K562 (cell line): ENCODE measurements around the gene PIP5K1B. TPM values are rescaled to one million over a fixed set of nuclear protein-coding genes. Genes with fewer than 3 reads are reported as not detected.

ENCODE experiments used
- ATAC-seq: fragments of 200-7000 bp; cut with Tn5 transposase; 3 replicates; pipeline ENCODE4 v1.9.1; 2020; ENCODE audit warnings: moderate library complexity
- BruUV-seq: library from RNA; stranded (reverse); fragments of 400-500 nt; replicated peaks from 2 replicates; lab custom pipeline; 2021; lab: Mats Ljungman, UMichigan
- CTCF ChIA-PET: fragments of 300-600 bp; formaldehyde crosslinking; extraction: SDS; loops from one replicate; lab custom pipeline; 2021; ENCODE audit warnings: low intra/inter-chr PET ratio; lab: Yijun Ruan, JAX
- POLR2A ChIA-PET: fragments of 300-600, 350-650 bp; sonication (Branson Sonifier 250); formaldehyde crosslinking; extraction: SDS; loops from one replicate; lab custom pipeline; 2021; ENCODE audit warnings: antibody characterized with exemption, inconsistent platforms; lab: Yijun Ruan, JAX
- DNase-seq, 4 experiments: peaks; one replicate each; pipeline versions ENCODE4 v3.0.0 to v3.0.0-alpha.2; 2011 to 2018; ENCODE audit warnings: low spot score in 3 of 4, mixed read lengths in 3 of 4; ENCODE audit errors: extremely low read depth in 1 of 4
- FAIRE-seq: peaks from 2 replicates; lab custom pipeline; 2011; peaks lifted over from hg19 to GRCh38; lab: Jason Lieb, UNC
- H2AFZ ChIP-seq: 2 replicates; pipeline ENCODE4 v1.6.0; 2011; ENCODE audit warnings: low read depth, low read length, control low read depth, inconsistent platforms
- H3K27ac ChIP-seq: fragments of 200-600 bp; 3 replicates; pipeline ENCODE4 v1.8.0; 2011; ENCODE audit warnings: low read depth, mild to moderate bottlenecking, control low read depth, inconsistent platforms, low read length, moderate library complexity, mixed read lengths; ENCODE audit errors: extremely low read depth
- H3K27me3 ChIP-seq, 2 experiments: fragments of 300-600 bp in 1 of 2; 2 replicates in 1 of 2; 3 replicates in 1 of 2; pipeline versions ENCODE4 v1.6.0 to v1.8.0; 2011; ENCODE audit warnings: inconsistent platforms in 2 of 2, low read length in 2 of 2, mild to moderate bottlenecking in 1 of 2, mixed read lengths in 1 of 2, moderate library complexity in 1 of 2; ENCODE audit not compliant: control insufficient read depth in 2 of 2, insufficient read depth in 2 of 2
- H3K36me3 ChIP-seq: fragments of 300-600 bp; 3 replicates; pipeline ENCODE4 v1.8.0; 2011; ENCODE audit warnings: mild to moderate bottlenecking, low read length, inconsistent platforms; ENCODE audit not compliant: control insufficient read depth, insufficient read depth
- H3K4me1 ChIP-seq, 2 experiments: fragments of 200-600 bp in 1 of 2; replicated peaks in 1 of 2; 2 replicates in 1 of 2; 3 replicates in 1 of 2; pipeline versions ENCODE4 v1.5.1 to v1.8.0; 2011; ENCODE audit warnings: inconsistent platforms in 2 of 2, low read length in 2 of 2, mild to moderate bottlenecking in 1 of 2, mixed read lengths in 1 of 2, moderate library complexity in 1 of 2; ENCODE audit not compliant: control insufficient read depth in 2 of 2, insufficient read depth in 2 of 2
- H3K4me2 ChIP-seq: 2 replicates; pipeline ENCODE4 v1.6.1; 2011; ENCODE audit warnings: low read length, control low read depth, inconsistent platforms, mixed read lengths; ENCODE audit not compliant: insufficient read depth
- H3K4me3 ChIP-seq: fragments of 200-600 bp; sonication (generic), shearing (Covaris generic); 2 replicates; pipeline ENCODE4 v1.5.1; 2016; ENCODE audit warnings: control low read depth, inconsistent platforms
- H3K79me2 ChIP-seq: fragments of 200-600 bp; 3 replicates; pipeline ENCODE4 v1.8.0; 2011; ENCODE audit warnings: low read length, inconsistent platforms; ENCODE audit not compliant: control insufficient read depth, insufficient read depth
- H3K9ac ChIP-seq, 2 experiments: 2 replicates each; pipeline versions ENCODE4 v1.6.0 to v1.6.1; 2011; ENCODE audit warnings: low read depth in 2 of 2, low read length in 2 of 2, control low read depth in 1 of 2, inconsistent platforms in 1 of 2, mild to moderate bottlenecking in 1 of 2, mixed read lengths in 1 of 2; ENCODE audit not compliant: insufficient read depth in 1 of 2
- H3K9me1 ChIP-seq: one replicate; pipeline ENCODE4 v1.6.0; 2011; ENCODE audit warnings: inconsistent platforms, mild to moderate bottlenecking, low read length, moderate library complexity; ENCODE audit not compliant: control insufficient read depth, insufficient read depth
- H3K9me3 ChIP-seq: replicated peaks from 2 replicates; pipeline ENCODE4 v1.5.1; 2011; ENCODE audit warnings: low read depth, low read length, inconsistent platforms; ENCODE audit not compliant: control insufficient read depth, insufficient read depth
- H4K20me1 ChIP-seq: replicated peaks from 2 replicates; pipeline ENCODE4 v1.6.1; 2011; ENCODE audit warnings: low read length, inconsistent platforms, mixed read lengths; ENCODE audit not compliant: control insufficient read depth, insufficient read depth
- BDP1 ChIP-seq: IDR thresholded peaks from 3 replicates; pipeline ENCODE4 v1.6.1; 2011; ENCODE audit not compliant: insufficient read length, insufficient read depth
- BRD4 ChIP-seq: fragments of 200-600 bp; sonication (generic); IDR thresholded peaks from 2 replicates; pipeline ENCODE4 v1.6.1; 2017; ENCODE audit warnings: inconsistent platforms
- CBFA2T2 ChIP-seq: fragments of 450-650 bp; conservative IDR thresholded peaks from 2 replicates; pipeline ENCODE4 v1.6.1; 2017; ENCODE audit warnings: mild to moderate bottlenecking
- ERF ChIP-seq: fragments of 450-650 bp; formaldehyde crosslinking; IDR thresholded peaks from 2 replicates; pipeline ENCODE4 v1.4.0; 2020; ENCODE audit warnings: mild to moderate bottlenecking, mixed read lengths
- GTF2F1 ChIP-seq: IDR thresholded peaks from 2 replicates; pipeline ENCODE4 v1.6.1; 2011; ENCODE audit warnings: low read depth, low read length, improper control_type of control experiment
- HDAC2 ChIP-seq: fragments of 450-650 bp; IDR thresholded peaks from 2 replicates; pipeline ENCODE4 v1.6.1; 2016; ENCODE audit warnings: mild to moderate bottlenecking
- HOXB6 ChIP-seq: fragments of 250-450 bp; sonication (Bioruptor Pico); IDR thresholded peaks from 2 replicates; pipeline ENCODE4 v1.5.1; 2022; ENCODE audit warnings: mild to moderate bottlenecking, borderline replicate concordance
- MECOM ChIP-seq: fragments of 250-450 bp; sonication (Bioruptor Pico); IDR thresholded peaks from 2 replicates; pipeline ENCODE4 v1.8.0; 2022; ENCODE audit warnings: inconsistent platforms
- MIER1 ChIP-seq: fragments of 450-650 bp; IDR thresholded peaks from 2 replicates; pipeline ENCODE4 v1.6.1; 2016; ENCODE audit warnings: antibody characterized with exemption, mild to moderate bottlenecking, low read depth
- NCOA4 ChIP-seq: fragments of 450-650 bp; IDR thresholded peaks from 2 replicates; pipeline ENCODE4 v1.6.1; 2018; ENCODE audit warnings: mild to moderate bottlenecking; ENCODE audit not compliant: partially characterized antibody
- SNIP1 ChIP-seq: fragments of 450-650 bp; IDR thresholded peaks from 2 replicates; pipeline ENCODE4 v1.7.1; 2017; ENCODE audit warnings: low read depth, mild to moderate bottlenecking
- SPI1 ChIP-seq: IDR thresholded peaks from 2 replicates; pipeline ENCODE4 v1.6.1; 2011; ENCODE audit warnings: low read depth, low read length, control low read depth, borderline replicate concordance
- TOE1 ChIP-seq, 2 experiments: fragments of 450-650 bp in 1 of 2; sonication (generic) in 1 of 2; formaldehyde crosslinking in 1 of 2; IDR thresholded peaks; 2 replicates each; pipeline versions ENCODE4 v1.7.1 to v1.8.0; 2016 to 2022; ENCODE audit warnings: borderline replicate concordance in 2 of 2, mild to moderate bottlenecking in 2 of 2, antibody characterized with exemption in 1 of 2, inconsistent platforms in 1 of 2, low read depth in 1 of 2, missing genetic modification reagents in 1 of 2, moderate library complexity in 1 of 2
- ZBTB2 ChIP-seq: fragments of 450-650 bp; IDR thresholded peaks from 2 replicates; pipeline ENCODE4 v1.6.1; 2016; ENCODE audit warnings: antibody characterized with exemption
- ZNF347 ChIP-seq: fragments of 450-650 bp; formaldehyde crosslinking; IDR thresholded peaks from 2 replicates; pipeline ENCODE4 v1.4.0; 2020; ENCODE audit warnings: low read depth, mild to moderate bottlenecking, moderate library complexity
- ZNF561 ChIP-seq: fragments of 450-650 bp; formaldehyde crosslinking; conservative IDR thresholded peaks from 2 replicates; pipeline ENCODE4 v1.4.0; 2020; ENCODE audit warnings: mild to moderate bottlenecking, moderate library complexity
- WGBS: fragments of 100-300 bp; shearing (Covaris generic); methylation state at CpG from one replicate; pipeline ENCODE4 v1.1.6; 2016; ENCODE audit warnings: low coverage, mixed read lengths; ENCODE audit not compliant: insufficient coverage; ENCODE audit errors: missing lambda C conversion rate; 5-methylcytosine and 5-hydroxymethylcytosine counted together
- in situ Hi-C: fragments of 300-500 bp; cut with MboI; formaldehyde crosslinking; loops from 4 replicates; pipeline ENCODE4 v1.15.0; 2018; ENCODE audit warnings: inconsistent platforms, mixed read lengths
- intact Hi-C: fragments of 100-400 bp; cut with micrococcal nuclease; formaldehyde crosslinking; loops from 2 replicates; pipeline ENCODE4 v1.14.2; 2022
- polyA plus RNA-seq, 8 experiments: library from polyadenylated mRNA; depleted of rRNA in 4 of 8; stranded (reverse) in 5 of 8; unstranded in 3 of 8; fragments of >200 nt; fragmentation: Nextera tagmentation in 2 of 8; fragmentation: Illumina TruSeq in 1 of 8; extraction: Ambion mirVana in 2 of 8; extraction: Trizol in 1 of 8; gene quantifications; 2 replicates each; pipeline versions ENCODE4 v1.2.1 to v1.2.3, GENCODE V29; 2011 to 2014; ENCODE audit warnings: inconsistent platforms in 1 of 8, missing spikeins in 1 of 8
- total RNA-seq, 7 experiments: library from RNA; depleted of rRNA in 6 of 7; stranded (reverse); fragments of >200 nt in 6 of 7; fragmentation: Illumina TruSeq in 2 of 7; extraction: Trizol in 2 of 7; gene quantifications; 2 replicates each; pipeline versions ENCODE4 v1.2.1 to v1.2.3, GENCODE V29; 2011 to 2021; ENCODE audit warnings: low replicate concordance in 1 of 7
- TF ChIP-seq, protein P1 (sequence below): fragments of 450-650 bp; IDR thresholded peaks from 2 replicates; pipeline ENCODE4 v1.6.1; 2014; ENCODE audit warnings: low read depth, mild to moderate bottlenecking, moderate library complexity, borderline replicate concordance
- TF ChIP-seq, protein P2 (sequence below): fragments of 450-650 bp; IDR thresholded peaks from 2 replicates; pipeline ENCODE4 v1.6.1; 2018; ENCODE audit warnings: mild to moderate bottlenecking, low read depth; ENCODE audit not compliant: partially characterized antibody
- TF ChIP-seq, protein P3 (sequence below): fragments of 450-650 bp; conservative IDR thresholded peaks from 2 replicates; pipeline ENCODE4 v1.6.1; 2016; ENCODE audit warnings: missing genetic modification characterization, low read depth, mild to moderate bottlenecking, control low read depth, missing compliant biosample characterization

The PIP5K1B gene
- total and polyA plus RNA-seq, 9 of the 15 experiments (the other 6 are each of a cell fraction or from before 2014, with no cell fraction given) = 3.1 to 12.9 (median 7.4) TPM

DNA sequence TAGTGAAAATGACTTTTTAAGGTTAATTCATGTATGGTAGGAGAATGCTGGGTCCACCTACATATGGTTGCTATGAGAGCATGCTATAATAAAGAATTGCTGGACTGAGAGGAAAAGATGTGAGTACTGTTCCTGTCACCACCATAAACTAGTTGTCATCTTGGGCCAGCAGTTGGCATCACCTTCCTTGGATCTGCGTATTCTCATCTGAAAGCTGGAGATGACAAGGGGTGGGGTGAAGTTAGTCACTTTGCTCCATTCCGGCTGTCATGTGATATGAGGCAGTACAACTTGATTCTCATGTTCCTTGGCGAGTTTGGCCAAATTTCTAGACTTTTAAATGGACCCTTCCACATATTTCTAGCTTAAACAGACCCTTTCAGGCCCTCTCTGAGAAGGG is 33.3 kb downstream of the PIP5K1B start:
- 61% methylated on average over 3 of the region's 3 CpGs for WGBS
- H3K36me3 ChIP-seq = no peaks in the 10 kb centered on the region
- BruUV-seq = no TSS peak
- intact Hi-C loops = no loop called here
- POLR2A ChIA-PET = no interaction called here
- in situ Hi-C loops = no loop called here
- no peak for ATAC-seq
- CTCF ChIA-PET = no interaction called here
- H3K4me3 ChIP-seq = no peak overlapping the region
- no peaks in the 10 kb centered on the region for H3K9me3 ChIP-seq
- H3K9ac ChIP-seq = no peak overlapping the region
- FAIRE-seq = no peak
- no peak overlapping the region for H3K27ac ChIP-seq
- H2AFZ ChIP-seq = no peak overlapping the region
- H3K9me1 ChIP-seq = no peaks in the 10 kb centered on the region
- no peak overlapping the region for H3K4me2 ChIP-seq
- peaks cover 5 to 21% of the 10 kb centered on the region in 2 experiments; a peak in 4 of 5 replicates for H3K4me1 ChIP-seq
- no peaks in the 10 kb centered on the region for H3K27me3 ChIP-seq
- H4K20me1 ChIP-seq = no peaks in the 10 kb centered on the region
- H3K79me2 ChIP-seq = peaks cover 20% of the 10 kb centered on the region; the same call in 2 of the 3 replicates
- DNase-seq = no peak
- TF ChIP-seq BRD4 (no peak), MIER1 (no peak), HOXB6 (CRISPR knock-in tag) (no peak), ZNF347 (CRISPR knock-in tag) (no peak), BDP1 (no peak), ZNF561 (CRISPR knock-in tag) (no peak), ZBTB2 (no peak), HDAC2 (no peak), SPI1 (no peak), GTF2F1 (no peak), SNIP1 (no peak), CBFA2T2 (no peak), NCOA4 (no peak), ERF (CRISPR knock-in tag) (no peak), MECOM (no peak), TOE1 (IDR thresholded peaks at IDR 0.05; ENCODE audit: borderline replicate concordance) (no peak), TOE1 (CRISPR knock-in tag; IDR thresholded peaks at IDR 0.05; ENCODE audit: borderline replicate concordance, low read depth) (no peak)
- TF ChIP-seq, protein P1, sequence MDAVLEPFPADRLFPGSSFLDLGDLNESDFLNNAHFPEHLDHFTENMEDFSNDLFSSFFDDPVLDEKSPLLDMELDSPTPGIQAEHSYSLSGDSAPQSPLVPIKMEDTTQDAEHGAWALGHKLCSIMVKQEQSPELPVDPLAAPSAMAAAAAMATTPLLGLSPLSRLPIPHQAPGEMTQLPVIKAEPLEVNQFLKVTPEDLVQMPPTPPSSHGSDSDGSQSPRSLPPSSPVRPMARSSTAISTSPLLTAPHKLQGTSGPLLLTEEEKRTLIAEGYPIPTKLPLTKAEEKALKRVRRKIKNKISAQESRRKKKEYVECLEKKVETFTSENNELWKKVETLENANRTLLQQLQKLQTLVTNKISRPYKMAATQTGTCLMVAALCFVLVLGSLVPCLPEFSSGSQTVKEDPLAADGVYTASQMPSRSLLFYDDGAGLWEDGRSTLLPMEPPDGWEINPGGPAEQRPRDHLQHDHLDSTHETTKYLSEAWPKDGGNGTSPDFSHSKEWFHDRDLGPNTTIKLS = no peak
- TF ChIP-seq, protein P2, sequence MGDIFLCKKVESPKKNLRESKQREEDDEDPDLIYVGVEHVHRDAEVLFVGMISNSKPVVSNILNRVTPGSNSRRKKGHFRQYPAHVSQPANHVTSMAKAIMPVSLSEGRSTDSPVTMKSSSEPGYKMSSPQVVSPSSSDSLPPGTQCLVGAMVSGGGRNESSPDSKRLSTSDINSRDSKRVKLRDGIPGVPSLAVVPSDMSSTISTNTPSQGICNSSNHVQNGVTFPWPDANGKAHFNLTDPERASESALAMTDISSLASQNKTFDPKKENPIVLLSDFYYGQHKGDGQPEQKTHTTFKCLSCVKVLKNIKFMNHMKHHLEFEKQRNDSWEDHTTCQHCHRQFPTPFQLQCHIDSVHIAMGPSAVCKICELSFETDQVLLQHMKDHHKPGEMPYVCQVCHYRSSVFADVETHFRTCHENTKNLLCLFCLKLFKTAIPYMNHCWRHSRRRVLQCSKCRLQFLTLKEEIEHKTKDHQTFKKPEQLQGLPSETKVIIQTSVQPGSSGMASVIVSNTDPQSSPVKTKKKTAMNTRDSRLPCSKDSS = no peak
- TF ChIP-seq, protein P3, sequence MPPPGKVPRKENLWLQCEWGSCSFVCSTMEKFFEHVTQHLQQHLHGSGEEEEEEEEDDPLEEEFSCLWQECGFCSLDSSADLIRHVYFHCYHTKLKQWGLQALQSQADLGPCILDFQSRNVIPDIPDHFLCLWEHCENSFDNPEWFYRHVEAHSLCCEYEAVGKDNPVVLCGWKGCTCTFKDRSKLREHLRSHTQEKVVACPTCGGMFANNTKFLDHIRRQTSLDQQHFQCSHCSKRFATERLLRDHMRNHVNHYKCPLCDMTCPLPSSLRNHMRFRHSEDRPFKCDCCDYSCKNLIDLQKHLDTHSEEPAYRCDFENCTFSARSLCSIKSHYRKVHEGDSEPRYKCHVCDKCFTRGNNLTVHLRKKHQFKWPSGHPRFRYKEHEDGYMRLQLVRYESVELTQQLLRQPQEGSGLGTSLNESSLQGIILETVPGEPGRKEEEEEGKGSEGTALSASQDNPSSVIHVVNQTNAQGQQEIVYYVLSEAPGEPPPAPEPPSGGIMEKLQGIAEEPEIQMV (tag) = no peak
